HepG2 (cell line): ENCODE results near the gene GPR162. TPM values are rescaled to one million over a fixed set of nuclear protein-coding genes. Genes with fewer than 3 reads are reported as not detected.

Experiments
- FOSL1 ChIP-seq: sonication (generic); formaldehyde crosslinking; IDR thresholded peaks from 2 replicates; pipeline ENCODE4 v1.9.0; 2021; ENCODE audit warnings: missing genetic modification reagents, borderline replicate concordance
- JUND ChIP-seq: sonication (generic); formaldehyde crosslinking; IDR thresholded peaks from 2 replicates; pipeline ENCODE4 v1.8.0; 2022; ENCODE audit warnings: mild to moderate bottlenecking, missing genetic modification reagents
- KLF9 ChIP-seq: IDR thresholded peaks from 2 replicates; pipeline ENCODE4 v1.6.1; 2016; ENCODE audit warnings: low read depth
- NR2C2 ChIP-seq: sonication (generic); formaldehyde crosslinking; IDR thresholded peaks from 2 replicates; pipeline ENCODE4 v1.4.0; 2020; ENCODE audit warnings: missing genetic modification reagents, mild to moderate bottlenecking, moderate library complexity, borderline replicate concordance
- NR2F6 ChIP-seq, 2 experiments: IDR thresholded peaks; 2 replicates each; pipeline ENCODE4 v1.6.1; 2016; ENCODE audit warnings: antibody characterized with exemption in 1 of 2, mild to moderate bottlenecking in 1 of 2
- PHF8 ChIP-seq: sonication (generic); formaldehyde crosslinking; IDR thresholded peaks from 2 replicates; pipeline ENCODE4 v1.5.0; 2020; ENCODE audit warnings: missing genetic modification reagents
- SNAPC4 ChIP-seq: sonication (generic); formaldehyde crosslinking; IDR thresholded peaks from 2 replicates; pipeline ENCODE4 v1.4.0; 2020; ENCODE audit warnings: mild to moderate bottlenecking, missing genetic modification reagents
- TEAD3 ChIP-seq: optimal IDR thresholded peaks from 2 replicates; pipeline ENCODE3; 2016; ENCODE audit warnings: borderline replicate concordance
- ZNF282 ChIP-seq: fragments of 450-650 bp; IDR thresholded peaks from 2 replicates; pipeline ENCODE4 v1.6.1; 2018; ENCODE audit not compliant: partially characterized antibody
- ZNF788 ChIP-seq: sonication (generic); formaldehyde crosslinking; IDR thresholded peaks from 2 replicates; pipeline ENCODE4 v1.5.0; 2020; ENCODE audit warnings: mild to moderate bottlenecking, missing genetic modification reagents, borderline replicate concordance
- ZSCAN20 ChIP-seq: sonication (generic); formaldehyde crosslinking; IDR thresholded peaks from 2 replicates; pipeline ENCODE4 v1.4.0; 2020; ENCODE audit warnings: missing genetic modification reagents, mild to moderate bottlenecking, borderline replicate concordance
- polyA plus RNA-seq, 8 experiments: library from polyadenylated mRNA; depleted of rRNA in 3 of 8; stranded (reverse) in 7 of 8; unstranded in 1 of 8; fragments of >200 nt; fragmentation: Illumina TruSeq in 4 of 8; extraction: Trizol in 4 of 8; gene quantifications; 2 replicates each; pipeline versions ENCODE4 v1.2.1 to v1.2.3, GENCODE V29; 2011 to 2016; ENCODE audit warnings: low read depth in 4 of 8, missing spikeins in 1 of 8, mixed read lengths in 1 of 8; ENCODE audit not compliant: insufficient read depth in 1 of 8
- total RNA-seq, 5 experiments: library from RNA; depleted of rRNA; stranded (reverse); fragments of >200 nt; fragmentation: Illumina TruSeq; extraction: Trizol; gene quantifications; 2 replicates each; pipeline ENCODE4 v1.2.3, GENCODE V29; 2016; ENCODE audit warnings: low read depth in 1 of 5
- TF ChIP-seq, protein P1 (sequence below): sonication (generic); formaldehyde crosslinking; IDR thresholded peaks from 2 replicates; pipeline ENCODE4 v1.8.0; 2022; ENCODE audit warnings: missing genetic modification reagents, low read depth, mild to moderate bottlenecking, borderline replicate concordance

The GPR162 gene
- total and polyA plus RNA-seq, 2 of the 13 experiments (the other 11 are each of a cell fraction or from before 2014, with no cell fraction given), result 0.08 TPM; not detected in 1

GRCh38 chr12:6872073-6873048 is 50.7 kb downstream of the GPR162 start (continued):
- TF ChIP-seq ZNF282 (no peak), ZNF788 (CRISPR knock-in tag) (peak; percentile 73; the same call in 1 of the 2 replicates), JUND (CRISPR knock-in tag) (peak; percentile 69; the same call in 1 of the 2 replicates), NR2F6 (IDR thresholded peaks at IDR 0.05) (no peak), NR2F6 (CRISPR knock-in tag; IDR thresholded peaks at IDR 0.05) (peak; percentile 44), TEAD3 (peak; percentile 64), SNAPC4 (CRISPR knock-in tag) (0 out of 2 replicates have a peak, but pooled peaks have one; percentile 39), KLF9 (peak; percentile 99), NR2C2 (CRISPR knock-in tag) (peak; percentile 60; the same call in 1 of the 2 replicates), ZSCAN20 (CRISPR knock-in tag) (no peak), FOSL1 (CRISPR knock-in tag) (no peak), PHF8 (CRISPR knock-in tag) (peak; percentile 53)
- TF ChIP-seq, protein P1, sequence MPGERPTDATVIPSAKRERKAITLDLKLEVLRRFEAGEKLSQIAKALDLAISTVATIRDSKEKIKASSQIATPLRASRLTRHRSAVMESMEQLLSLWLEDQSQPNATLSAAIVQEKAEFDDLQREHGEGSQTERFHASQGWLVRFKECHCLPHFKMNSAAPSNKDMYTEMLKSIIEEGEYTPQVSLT (CRISPR knock-in tag), result peak; percentile 38; the same call in 1 of the 2 replicates
